ENCODE results near the gene WNK2.

Gene WNK2

DNA sequence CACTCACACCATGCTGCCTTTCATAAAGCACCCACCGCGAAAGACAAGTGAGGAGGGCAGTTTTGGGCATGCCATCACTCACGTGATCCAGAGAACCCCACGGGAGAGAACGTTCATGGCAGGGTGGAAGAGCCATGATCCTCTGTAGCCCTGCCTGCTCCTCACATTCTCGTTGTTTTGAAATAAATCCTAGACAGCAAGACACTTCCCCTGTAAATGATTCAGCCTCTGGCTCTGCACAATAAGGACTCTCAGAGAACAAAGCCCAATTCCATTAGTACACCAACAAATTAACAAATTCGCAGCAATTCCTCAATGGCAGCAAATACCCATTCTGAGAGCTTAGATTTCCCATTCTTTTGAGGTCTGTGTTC, 71.5 kb downstream of the WNK2 start:
- DNase-seq (ENCODE audit: low read depth) = no peak

DNA sequence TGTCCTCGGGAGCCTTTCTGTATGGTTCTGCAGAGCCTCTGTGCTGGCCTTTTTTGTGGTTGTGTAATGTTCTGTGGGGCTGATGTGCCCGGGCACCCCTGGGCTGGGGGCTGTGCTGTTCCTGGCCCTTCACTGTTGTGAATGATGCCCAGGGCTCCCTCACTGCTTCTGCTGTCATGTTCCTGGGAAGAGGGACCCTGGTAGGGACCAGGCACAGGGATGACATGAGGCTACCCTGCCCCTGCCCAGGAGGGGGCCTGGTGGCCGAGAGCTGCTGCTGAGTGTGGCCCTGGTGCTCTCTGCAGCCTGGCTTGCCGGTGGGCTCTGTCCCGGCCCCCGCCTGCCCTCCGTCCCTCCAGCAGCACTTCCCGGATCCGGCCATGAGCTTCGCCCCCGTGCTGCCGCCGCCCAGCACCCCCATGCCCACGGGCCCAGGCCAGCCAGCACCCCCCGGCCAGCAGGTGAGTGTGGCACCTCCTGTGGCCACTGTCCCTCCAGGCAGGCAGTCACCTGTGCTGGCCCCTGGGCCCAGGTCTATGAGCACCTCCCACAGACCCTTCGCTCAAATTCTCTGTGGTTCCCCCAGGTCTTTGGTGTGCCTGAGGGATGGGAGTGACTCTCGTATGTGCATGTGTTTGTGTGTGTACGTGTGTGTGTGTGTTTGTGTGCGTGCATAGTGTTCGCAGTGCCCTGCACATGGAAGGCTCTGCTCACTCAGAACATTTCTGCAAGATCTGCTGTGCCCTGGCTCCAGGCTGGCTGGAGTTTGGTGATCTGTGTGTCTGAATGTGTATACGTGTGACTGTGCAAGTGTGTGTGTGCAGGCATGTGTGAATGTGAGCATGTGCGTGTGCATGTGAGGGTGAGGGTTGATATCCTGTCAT, 72.3 kb downstream of the WNK2 start:
- DNase-seq (ENCODE audit: low read depth) = no peak

DNA sequence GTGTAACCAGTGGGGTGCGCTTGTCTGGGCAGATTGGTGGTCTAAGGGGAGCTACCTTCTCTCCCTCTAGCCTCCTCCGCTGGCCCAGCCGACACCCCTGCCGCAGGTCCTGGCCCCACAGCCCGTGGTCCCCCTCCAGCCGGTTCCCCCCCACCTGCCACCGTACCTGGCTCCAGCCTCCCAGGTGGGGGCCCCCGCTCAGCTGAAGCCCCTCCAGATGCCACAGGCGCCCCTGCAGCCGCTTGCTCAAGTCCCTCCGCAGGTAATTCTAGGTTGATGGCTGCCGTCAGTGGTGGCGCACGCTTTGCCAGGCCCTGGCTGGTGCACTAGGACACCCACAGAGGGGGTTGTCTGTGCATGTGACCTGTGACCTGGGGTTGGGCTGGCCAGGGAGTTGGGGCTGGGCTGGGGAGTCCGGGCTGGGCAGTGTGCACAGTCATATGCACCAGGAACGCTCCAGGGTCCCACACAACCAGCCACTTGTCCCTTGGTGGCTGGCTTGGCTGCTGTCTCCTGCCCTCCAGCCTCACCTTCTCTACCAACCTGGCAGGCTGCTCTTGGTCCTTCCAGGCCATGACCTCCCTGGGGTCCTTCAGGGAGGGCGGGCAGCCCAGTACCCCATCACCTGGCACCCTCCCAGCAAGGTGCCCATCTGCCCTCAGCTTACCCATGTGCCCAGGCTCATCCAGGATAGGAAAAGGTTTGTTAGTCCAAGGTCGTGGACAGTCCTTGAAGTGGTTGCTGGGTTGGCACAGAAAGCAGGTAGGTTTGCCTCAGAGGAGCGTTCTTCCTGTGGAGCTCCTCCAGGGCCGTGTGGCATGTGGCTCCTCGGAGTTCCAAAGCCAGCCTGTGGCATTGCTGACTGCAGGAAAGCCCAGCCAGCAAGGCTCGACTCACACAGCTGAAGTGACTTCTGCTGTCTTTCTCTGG, 73.2 kb downstream of the WNK2 start:
- no peak for DNase-seq (ENCODE audit: low read depth)

DNA sequence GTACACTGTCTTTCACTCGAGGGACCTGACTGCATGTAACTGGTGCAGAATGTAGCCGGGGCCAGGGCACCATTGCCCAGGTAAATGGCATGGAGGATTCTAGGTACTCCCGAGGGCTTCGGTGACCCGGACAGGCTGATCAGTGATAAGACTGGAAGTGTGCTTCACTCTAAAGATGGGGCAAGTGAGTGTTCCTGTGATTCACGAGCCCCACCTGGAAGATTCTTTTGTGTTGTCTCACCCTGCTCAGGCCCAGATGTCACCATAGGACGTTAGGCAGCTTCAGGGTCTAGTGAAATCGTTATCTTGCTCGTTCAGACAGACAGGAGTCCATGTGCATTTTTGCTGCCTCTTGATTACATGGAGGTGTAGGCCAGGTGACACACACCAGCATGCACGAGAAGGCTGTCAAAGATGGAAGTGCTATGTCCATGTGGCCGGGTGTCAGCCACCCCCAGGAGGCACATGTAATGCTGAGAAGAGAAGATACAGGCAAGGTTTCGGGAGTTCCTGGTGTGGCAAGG, 73.9 kb downstream of the WNK2 start:
- DNase-seq (ENCODE audit: low read depth) = no peak

DNA sequence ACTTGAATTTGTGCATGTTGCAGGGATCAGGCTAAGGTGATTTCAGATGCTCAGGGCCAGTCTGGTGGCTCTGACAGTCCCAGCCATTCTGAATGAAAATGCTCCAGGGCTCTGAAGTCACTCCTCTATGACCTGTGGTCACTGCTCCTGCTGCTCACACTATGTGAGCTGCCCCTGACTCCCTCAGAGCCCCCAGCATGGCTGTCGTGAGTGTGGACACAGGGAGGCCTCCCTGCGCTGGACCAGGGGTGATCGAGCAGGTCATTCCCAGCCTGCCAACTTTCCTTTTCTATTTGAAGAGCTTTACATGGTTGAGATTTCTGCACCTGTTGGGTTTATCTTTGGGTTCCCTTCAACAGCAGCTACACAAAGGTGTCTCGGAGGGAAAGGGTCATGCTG, 74.5 kb downstream of the WNK2 start:
- DNase-seq (ENCODE audit: low read depth) = no peak

DNA sequence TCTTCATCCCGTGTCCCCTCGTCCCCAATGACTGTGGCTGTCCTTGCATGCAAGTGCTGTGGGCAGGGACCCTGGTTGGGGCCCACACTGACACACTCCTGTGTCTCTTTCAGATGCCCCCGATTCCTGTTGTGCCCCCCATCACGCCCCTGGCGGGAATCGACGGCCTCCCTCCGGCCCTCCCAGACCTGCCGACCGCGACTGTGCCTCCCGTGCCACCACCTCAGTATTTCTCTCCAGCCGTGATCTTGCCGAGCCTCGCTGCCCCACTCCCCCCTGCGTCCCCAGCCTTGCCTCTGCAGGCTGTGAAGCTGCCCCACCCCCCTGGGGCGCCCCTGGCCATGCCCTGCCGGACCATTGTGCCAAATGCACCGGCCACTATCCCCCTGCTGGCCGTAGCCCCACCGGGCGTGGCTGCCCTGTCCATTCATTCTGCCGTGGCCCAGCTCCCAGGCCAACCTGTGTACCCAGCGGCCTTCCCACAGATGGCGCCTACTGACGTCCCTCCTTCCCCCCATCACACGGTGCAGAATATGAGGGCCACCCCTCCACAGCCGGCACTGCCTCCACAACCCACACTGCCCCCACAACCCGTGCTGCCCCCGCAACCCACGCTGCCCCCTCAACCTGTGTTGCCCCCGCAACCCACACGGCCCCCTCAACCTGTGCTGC, 75.0 kb downstream of the WNK2 start:
- no peak for DNase-seq (ENCODE audit: low read depth)

DNA sequence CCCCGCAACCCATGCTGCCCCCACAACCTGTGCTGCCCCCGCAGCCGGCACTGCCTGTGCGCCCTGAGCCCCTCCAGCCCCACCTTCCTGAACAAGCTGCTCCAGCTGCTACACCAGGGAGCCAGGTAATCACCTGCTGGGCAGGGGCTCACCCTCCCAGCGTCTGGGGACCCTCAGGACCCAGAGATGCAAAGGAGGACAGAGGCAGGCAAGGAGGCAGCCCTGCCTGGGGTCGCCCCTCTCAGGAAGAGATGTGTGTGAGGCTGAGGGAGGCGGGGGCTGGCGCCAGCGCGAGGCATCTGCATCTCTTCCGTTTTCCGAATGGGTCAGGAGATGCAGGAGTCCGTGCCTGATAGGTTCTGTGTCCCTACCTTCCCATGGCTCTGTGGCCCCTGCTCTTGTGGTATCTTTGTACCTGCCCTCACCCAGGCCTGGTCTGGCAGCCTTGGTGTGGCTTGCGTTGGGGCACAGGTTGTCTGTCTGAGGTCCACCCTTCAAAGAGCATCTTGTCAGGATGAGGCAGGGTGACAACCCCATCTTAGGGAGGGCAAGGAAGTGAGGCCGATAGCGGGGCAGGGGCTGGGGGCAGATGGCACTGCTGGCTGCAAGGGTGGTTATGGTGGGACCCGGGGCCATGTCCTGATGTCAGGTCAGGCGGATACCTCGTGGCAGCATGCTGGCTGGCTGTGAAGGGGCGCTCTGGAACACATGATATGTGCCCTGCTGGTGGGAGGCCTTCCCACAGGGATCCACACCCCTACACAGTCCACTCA, 75.7 kb downstream of the WNK2 start:
- DNase-seq (ENCODE audit: low read depth) = no peak

DNA sequence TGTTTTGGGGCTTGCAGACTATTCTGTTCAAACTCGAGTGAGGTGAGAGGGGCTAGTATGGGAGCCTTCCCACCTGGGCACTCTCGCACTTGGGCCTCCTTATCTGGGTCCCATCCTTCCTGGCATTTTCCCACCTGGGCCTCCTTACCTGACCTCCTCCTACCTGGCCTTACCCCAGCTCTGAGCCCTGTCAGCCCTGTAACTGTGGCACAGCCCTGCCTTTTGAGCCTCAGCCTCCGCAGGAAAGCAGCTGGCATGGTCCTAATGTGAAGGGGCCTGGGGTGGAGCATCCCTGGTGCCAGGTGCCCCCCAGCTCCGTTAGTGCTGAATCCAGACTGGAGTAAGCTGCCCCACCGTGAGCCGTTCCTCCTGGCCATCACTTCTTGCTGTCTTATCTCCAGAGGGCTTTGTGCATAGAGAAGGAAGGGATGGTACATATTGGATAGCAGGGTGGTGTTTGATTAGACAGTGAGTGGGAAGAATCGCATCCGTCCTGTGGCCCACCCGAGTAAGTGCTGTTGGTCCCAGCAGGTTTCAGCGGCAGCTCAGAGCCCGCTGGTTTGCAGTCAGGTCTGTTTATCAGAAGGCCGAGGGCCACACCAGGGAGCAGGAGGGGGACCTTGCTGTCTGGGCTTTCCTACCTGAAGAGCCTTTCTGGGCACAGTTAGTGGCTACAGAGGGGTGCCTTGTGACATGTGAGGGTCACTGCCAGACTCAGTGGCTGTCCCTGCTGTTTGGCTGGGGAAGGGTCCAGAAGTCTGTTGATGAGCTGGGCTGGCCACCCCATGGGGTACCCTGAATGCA, 76.5 kb downstream of the WNK2 start:
- no peak for DNase-seq (ENCODE audit: low read depth)

DNA sequence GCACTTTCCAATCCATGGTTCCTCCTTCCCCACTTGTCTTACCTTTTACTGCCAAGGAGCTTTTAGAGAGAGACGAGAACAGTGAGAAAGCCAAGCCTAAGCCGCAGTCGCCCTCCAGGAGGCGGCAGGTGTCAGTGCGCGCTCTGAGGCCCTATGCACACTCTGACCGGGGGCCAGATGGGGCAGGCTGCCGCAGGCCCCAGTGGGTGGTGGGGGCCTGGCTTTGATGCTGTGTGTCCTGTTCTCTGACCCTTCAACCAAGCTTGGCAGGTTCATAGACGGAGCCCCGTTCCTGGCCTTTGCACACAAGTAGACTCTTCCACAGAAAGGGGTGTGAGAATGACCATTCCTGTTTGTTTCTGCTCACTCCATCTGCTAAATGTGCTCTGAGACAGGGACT, 77.3 kb downstream of the WNK2 start:
- DNase-seq (ENCODE audit: low read depth) = no peak

DNA sequence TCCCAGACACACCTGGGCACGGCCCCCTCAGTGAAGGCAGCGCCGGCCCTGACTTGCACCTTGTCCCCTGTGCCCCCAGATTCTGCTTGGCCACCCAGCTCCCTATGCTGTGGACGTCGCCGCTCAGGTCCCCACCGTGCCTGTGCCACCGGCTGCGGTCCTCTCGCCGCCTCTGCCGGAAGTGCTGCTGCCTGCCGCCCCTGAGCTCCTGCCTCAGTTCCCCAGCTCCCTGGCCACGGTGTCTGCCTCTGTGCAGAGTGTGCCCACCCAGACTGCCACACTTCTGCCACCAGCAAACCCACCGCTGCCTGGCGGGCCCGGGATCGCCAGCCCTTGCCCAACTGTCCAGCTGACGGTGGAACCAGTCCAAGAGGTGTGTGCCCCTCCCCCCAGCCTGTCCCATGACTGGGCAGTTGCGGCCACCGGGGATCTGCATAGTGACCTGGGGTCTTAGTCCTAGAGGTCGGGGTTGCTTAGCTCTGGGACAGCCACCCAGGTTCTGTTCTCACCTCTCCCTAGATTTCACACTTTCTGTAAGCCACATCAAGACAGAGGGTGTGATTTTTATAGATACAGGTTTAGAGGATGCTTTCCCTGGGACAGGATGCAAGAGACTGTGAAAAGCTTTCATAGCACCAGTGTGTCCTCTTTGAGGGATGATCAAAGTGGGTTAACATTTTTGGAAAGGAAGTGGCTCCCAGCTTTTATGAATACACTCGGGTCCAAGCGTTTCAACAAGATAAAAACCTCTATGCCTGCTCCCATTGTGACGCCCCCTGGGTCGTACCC, 78.0 kb downstream of the WNK2 start:
- no peak for DNase-seq (ENCODE audit: low read depth)

DNA sequence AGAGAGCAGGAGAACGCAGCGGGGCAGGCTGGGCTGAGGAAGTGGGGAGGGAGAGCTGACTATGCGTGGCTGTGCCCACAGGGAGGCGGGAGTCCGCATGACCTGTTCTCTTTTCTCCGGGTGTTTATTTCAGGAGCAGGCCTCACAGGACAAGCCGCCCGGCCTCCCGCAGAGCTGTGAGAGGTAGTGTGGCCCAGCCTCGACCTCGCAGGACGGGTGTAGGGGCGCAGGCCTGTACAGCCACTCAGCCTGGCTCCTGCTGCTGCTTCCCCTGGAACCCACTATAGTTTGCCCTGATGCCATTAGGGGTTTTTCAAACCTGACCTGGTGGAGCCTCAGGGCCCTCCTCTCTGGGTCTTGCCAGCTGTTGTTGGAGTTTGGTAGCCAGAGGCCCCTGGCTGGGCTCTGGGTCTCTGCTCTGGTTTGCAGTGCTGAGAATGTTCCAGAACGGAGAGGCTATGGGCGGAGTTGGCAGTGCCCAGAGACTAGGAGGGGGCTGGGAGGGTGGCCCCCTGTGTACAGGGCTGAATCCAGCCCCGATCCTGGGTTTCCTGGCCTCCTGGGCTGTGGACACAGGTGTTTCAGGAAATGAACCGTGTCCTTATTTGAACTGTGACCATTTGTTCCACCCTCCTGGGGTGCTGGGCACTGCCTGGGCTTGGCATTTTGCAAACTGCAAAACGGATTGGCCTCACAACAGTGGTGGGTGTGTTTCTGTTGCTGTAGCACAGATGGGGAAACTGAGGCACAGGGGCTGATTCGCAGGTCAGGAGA, 78.8 kb downstream of the WNK2 start:
- DNase-seq (ENCODE audit: low read depth) = no peak

DNA sequence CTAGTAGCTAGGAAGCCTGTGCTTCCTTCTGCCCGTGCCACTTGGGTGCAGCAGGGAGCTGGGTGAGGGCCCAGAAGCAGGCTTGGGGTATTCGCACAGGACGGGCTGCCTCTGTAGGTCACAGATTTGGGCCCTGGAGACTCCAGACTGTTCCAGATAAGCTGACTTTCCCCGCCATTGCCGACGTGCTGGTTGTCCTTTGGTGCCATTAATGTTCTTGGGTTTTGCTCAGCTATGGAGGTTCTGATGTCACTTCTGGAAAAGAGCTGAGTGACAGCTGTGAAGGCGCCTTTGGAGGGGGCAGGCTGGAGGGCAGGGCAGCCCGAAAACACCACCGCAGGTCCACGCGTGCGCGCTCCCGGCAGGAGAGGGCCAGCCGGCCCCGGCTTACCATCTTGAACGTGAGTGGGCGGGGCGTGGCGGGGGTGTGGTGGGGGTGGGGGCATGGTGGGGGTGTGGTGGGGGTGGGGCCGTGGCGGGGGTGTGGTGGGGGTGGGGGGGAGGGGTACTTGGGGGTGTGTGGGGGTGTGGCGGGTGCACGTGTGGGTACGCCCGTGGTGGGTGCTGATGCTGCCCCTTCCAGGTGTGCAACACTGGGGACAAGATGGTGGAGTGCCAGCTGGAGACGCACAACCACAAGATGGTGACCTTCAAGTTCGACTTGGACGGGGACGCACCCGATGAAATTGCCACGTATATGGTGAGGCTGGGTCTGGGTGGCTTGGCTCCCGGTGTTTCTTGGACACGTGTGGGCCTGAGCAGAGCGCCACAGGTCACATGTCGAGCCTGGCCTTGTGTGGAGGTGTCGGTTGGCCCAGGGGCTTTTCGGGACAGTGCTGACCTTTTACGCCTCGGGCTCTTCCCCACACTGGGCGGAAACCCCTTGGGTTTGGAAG, 79.6 kb downstream of the WNK2 start:
- DNase-seq (ENCODE audit: low read depth) = no peak

DNA sequence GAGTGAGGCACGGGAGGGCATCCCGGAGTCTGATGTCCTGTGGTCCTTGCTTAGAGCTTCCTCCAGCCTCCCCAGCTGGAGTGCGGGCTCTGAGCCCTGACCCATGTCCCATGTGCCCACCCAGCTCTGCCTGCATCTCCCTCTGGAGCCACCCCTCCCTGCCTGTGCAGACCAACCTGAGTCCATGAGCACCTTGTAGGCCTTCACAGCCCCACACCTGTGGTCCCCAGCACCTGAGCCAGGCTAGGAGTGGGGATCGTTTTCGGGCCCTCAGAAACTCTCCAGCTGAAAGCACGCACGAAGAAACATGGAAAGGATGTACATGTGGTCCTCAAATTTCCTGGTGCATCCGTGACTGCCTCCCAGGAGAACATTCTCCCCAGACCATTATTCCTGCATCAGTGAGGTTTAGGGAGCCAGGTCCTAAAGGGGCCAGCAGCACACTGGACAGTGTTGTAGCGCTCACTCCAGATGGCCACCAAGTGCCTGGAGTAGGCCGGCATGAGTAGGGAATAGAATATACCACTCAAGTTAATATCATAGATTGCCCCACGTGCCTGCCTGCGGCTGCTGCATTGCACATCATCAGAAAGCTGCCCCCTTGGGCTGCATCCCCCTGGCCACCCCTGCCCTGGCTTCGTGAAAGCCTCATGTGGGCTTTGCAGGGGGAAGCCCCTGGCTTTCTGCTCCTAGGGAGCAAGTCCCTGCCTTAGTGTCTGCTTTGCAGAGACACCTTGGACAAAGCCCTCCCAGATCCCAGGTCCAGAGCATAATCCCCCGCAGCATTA, 80.6 kb downstream of the WNK2 start:
- DNase-seq (ENCODE audit: low read depth) = no peak

DNA sequence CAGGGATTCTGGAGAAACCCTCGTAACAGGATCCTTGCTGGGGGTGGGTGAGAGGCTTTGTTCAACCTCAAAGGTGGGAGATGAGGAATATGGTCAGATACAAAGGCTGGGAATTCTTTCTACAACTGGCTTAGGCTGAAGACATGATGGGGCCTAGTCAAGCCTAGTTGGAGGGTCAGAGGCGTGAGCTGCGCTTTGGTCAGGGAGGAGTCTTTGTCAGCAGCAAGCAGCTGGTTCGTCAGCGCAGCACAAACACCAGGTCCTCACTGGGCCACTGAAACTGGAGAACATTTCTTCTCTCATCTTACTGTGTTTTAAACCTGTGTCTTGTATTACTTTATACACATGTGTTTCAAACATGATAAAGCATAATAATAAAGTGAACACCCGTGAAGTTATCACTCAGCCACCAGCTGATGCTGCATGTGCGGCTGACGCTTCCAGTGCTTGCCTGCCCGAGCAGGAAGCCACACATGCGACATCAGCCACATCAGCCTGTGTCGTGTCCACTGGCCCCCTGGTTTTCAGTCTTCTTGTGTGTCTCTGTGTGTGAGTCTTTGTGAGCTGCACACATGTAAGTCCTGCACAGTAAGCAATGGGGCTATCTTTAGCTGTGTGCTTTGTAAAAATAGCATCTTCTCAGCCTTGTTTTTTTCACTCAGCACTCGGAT, 81.5 kb downstream of the WNK2 start:
- no peak for DNase-seq (ENCODE audit: low read depth)

DNA sequence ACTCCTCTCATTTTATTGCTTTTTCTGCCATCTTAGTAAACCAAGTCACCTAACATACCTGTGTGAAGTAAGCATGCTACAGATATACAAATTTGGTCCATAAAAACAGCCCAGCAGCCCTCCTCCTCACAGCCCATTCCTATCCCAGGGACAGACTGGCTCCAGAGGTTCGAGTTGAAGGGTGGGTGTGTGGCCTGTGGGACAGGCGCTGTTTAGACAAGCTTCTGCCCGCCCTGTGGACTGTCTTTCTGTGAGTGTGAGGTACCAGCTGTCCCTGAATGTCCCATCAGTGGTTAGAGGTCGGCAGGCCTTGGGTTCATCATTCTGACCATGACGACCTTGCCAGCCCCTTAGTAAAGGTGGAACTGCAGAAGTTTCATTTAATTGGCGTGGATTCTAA, 82.0 kb downstream of the WNK2 start:
- no peak for DNase-seq (ENCODE audit: low read depth)

DNA sequence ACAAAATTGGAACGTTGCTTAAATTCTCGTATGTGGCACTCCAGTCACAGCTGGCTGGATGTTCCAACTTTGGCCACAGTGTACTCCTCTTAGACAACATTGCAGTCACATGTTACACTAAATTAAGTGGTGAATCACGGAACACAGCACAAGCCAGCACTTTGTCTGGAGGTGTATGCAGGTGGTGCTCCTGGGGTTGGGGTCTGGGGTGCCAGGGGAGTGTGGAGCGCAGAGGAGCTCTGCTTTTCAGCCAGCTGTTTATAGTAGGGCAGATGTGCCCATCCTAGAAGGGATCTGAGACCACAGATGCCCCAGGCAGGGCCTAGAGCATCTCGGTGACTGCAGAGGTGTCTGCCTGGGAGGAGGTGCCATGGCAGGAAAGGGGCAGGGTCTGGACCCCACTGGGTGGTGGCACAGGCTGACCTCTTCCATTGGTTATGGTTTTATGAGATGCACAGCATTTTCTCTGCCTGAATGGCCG, 82.6 kb downstream of the WNK2 start:
- no peak for DNase-seq (ENCODE audit: low read depth)

Data from activated T-helper 1 cell treated with Interleukin-2 at 50 U/mL for 16 hours (primary cell).